SH-SY5Y (cell line): ENCODE measurements around the gene ZNF675.

Source experiments
- GATA2 ChIP-seq: IDR thresholded peaks from 2 replicates; pipeline ENCODE4 v1.6.1; 2011; ENCODE audit warnings: mild to moderate bottlenecking, low read depth, low read length
- GATA3 ChIP-seq: IDR thresholded peaks from 2 replicates; pipeline ENCODE4 v1.6.1; 2011; ENCODE audit warnings: low read depth, mild to moderate bottlenecking, low read length, moderate library complexity

DNA sequence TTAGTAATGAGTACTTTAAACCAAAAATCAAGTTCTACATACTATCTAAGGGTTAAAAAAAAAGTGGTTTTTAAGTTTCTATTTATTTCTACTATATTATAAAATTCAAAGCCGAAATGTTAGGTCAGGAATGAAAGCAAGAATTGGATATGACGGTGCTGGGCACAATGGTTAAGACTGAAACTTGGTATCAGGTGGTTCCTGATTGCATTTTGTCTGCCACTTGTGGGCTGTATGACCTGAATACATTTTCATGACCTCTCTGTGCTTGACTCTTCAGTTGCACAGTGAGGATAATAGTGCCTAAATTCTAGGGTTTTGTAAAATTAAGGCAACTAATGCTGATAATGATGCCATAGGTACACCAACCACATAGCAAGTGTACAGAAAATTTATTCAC lies 22.3 kb upstream of the ZNF675 start:
- no peak for TF ChIP-seq GATA2
- no peak for TF ChIP-seq GATA3
